ENCODE data around the gene PIN1.

DNA sequence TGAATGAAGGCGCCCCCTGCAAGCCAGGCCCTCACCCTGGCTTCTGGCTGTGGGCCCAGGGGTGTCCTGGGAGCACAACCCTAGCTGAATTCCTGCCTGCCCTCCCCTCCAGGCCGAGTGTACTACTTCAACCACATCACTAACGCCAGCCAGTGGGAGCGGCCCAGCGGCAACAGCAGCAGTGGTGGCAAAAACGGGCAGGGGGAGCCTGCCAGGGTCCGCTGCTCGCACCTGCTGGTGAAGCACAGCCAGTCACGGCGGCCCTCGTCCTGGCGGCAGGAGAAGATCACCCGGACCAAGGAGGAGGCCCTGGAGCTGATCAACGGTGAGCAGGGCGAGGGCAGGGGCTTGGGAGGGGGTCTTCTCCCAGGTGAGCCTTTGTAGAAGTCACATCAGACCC is 3.2 kb downstream of the PIN1 start:
- no peak for TF ChIP-seq CTCF (IDR thresholded peaks at IDR 0.05; ENCODE audit: low read depth, low read length)
- TF ChIP-seq MYC (IDR thresholded peaks at IDR 0.05; ENCODE audit: low read depth, low read length), result no peak
- TF ChIP-seq MAX (IDR thresholded peaks at IDR 0.05; ENCODE audit: low read depth, low read length), result no peak

All from NB4 (cell line).